GM23248 (cell line): ENCODE data around the gene ASH1L. TPM values are rescaled to one million over a fixed set of nuclear protein-coding genes. Genes with fewer than 3 reads are reported as not detected.

Experiments
- DNase-seq: peaks from one replicate; pipeline ENCODE4 v3.0.0-alpha.2; 2015
- H2AFZ ChIP-seq: fragments of 200-600 bp; sonication (generic); 2 replicates; pipeline ENCODE4 v1.6.1; 2016; ENCODE audit warnings: antibody characterized with exemption
- H3F3A ChIP-seq: fragments of 200-600 bp; sonication (generic); 2 replicates; pipeline ENCODE4 v1.6.1; 2016; ENCODE audit warnings: mild to moderate bottlenecking, antibody characterized with exemption, mixed run types; ENCODE audit not compliant: insufficient read depth
- H3K27ac ChIP-seq: fragments of 200-600 bp; sonication (generic); 2 replicates; pipeline ENCODE4 v1.5.1; 2016; ENCODE audit warnings: mild to moderate bottlenecking
- H3K27me3 ChIP-seq: fragments of 200-600 bp; sonication (generic); replicated peaks from 2 replicates; pipeline ENCODE4 v1.6.1; 2016; ENCODE audit warnings: mild to moderate bottlenecking; ENCODE audit not compliant: insufficient read depth
- H3K36me3 ChIP-seq: fragments of 200-600 bp; sonication (generic); 2 replicates; pipeline ENCODE4 v1.6.1; 2016; ENCODE audit warnings: low read depth, mild to moderate bottlenecking
- H3K4me1 ChIP-seq: fragments of 200-600 bp; sonication (generic); 2 replicates; pipeline ENCODE4 v1.6.1; 2016; ENCODE audit warnings: mild to moderate bottlenecking; ENCODE audit not compliant: insufficient read depth
- H3K4me2 ChIP-seq: fragments of 200-600 bp; sonication (generic); one replicate; pipeline ENCODE4 v1.6.1; 2016; ENCODE audit warnings: mild to moderate bottlenecking; ENCODE audit not compliant: unreplicated experiment
- H3K4me3 ChIP-seq: fragments of 200-600 bp; sonication (generic); 2 replicates; pipeline ENCODE4 v1.5.1; 2016; ENCODE audit warnings: mild to moderate bottlenecking
- H3K79me2 ChIP-seq: fragments of 200-600 bp; sonication (generic); 2 replicates; pipeline ENCODE4 v1.6.1; 2016; ENCODE audit warnings: mild to moderate bottlenecking; ENCODE audit not compliant: insufficient read depth
- H3K9ac ChIP-seq: fragments of 200-600 bp; sonication (generic); 2 replicates; pipeline ENCODE4 v1.6.1; 2016; ENCODE audit warnings: mild to moderate bottlenecking
- H3K9me2 ChIP-seq: fragments of 200-600 bp; sonication (generic); 2 replicates; pipeline ENCODE4 v1.6.1; 2016; ENCODE audit warnings: mixed run types, mild to moderate bottlenecking, moderate library complexity; ENCODE audit not compliant: insufficient read depth
- H3K9me3 ChIP-seq: fragments of 200-600 bp; sonication (generic); one replicate; pipeline ENCODE4 v1.6.1; 2017; ENCODE audit warnings: low read depth
- H4K20me1 ChIP-seq: fragments of 200-600 bp; sonication (generic); 2 replicates; pipeline ENCODE4 v1.6.0; 2016; ENCODE audit not compliant: insufficient read depth
- EZH2 ChIP-seq: fragments of 200-600 bp; sonication (generic); IDR thresholded peaks from 2 replicates; pipeline ENCODE4 v1.6.1; 2018; ENCODE audit warnings: antibody characterized with exemption, mild to moderate bottlenecking; ENCODE audit not compliant: insufficient read depth, poor library complexity, severe bottlenecking
- EZH2phosphoT487 ChIP-seq: fragments of 200-600 bp; sonication (generic); IDR thresholded peaks from 2 replicates; pipeline ENCODE4 v1.6.1; 2018; ENCODE audit warnings: antibody characterized with exemption, moderate library complexity, mild to moderate bottlenecking, low read depth; ENCODE audit not compliant: insufficient read depth
- WGBS, 2 experiments: methylation state at CpG; one replicate each; pipeline ENCODE4 v1.1.6; 2015 to 2017; ENCODE audit warnings: low lambda C conversion rate in 2 of 2, low coverage in 1 of 2; ENCODE audit errors: missing lambda C conversion rate in 2 of 2; 5-methylcytosine and 5-hydroxymethylcytosine counted together
- in situ Hi-C: fragments of 300-500 bp; cut with MboI; formaldehyde crosslinking; loops from 2 replicates; pipeline ENCODE4 v1.15.0; 2020
- polyA plus RNA-seq: library from polyadenylated mRNA; unstranded; fragments of >200 nt; fragmentation: Nextera tagmentation; extraction: Ambion mirVana; gene quantifications from 2 replicates; pipeline ENCODE4 v1.2.1, GENCODE V29; 2016
- total RNA-seq: library from RNA; depleted of rRNA; stranded (reverse); fragments of >200 nt; shearing (Covaris generic); gene quantifications from 2 replicates; pipeline ENCODE4 v1.2.3, GENCODE V29; 2014

ASH1L gene
- total and polyA plus RNA-seq, 2 experiments from 2014 or later = 15.2 to 18.2 TPM

GRCh38 chr1:155526356-155526755 is 36.2 kb downstream of the ASH1L start:
- Histone ChIP-seq H3K9ac (no peak overlapping the region), H3K4me2 (no peak overlapping the region), H3K9me3 (no peaks in the 10 kb centered on the region), H4K20me1 (peaks cover 13% of the 10 kb centered on the region; the same call in 1 of the 2 replicates), H2AFZ (no peak overlapping the region), H3K36me3 (no peaks in the 10 kb centered on the region), H3K4me1 (peaks cover 8% of the 10 kb centered on the region; the same call in 1 of the 2 replicates), H3K9me2 (no peaks in the 10 kb centered on the region), H3K27ac (no peak overlapping the region), H3K4me3 (no peak overlapping the region), H3K27me3 (no peaks in the 10 kb centered on the region), H3F3A (no peaks in the 10 kb centered on the region), H3K79me2 (peaks cover 100% of the 10 kb centered on the region)
- DNase-seq = no peak
- 70% methylated on average over 1 of the region's 1 CpG for WGBS, 2 experiments
- in situ Hi-C loops = no loop called here
- TF ChIP-seq EZH2 (no peak), EZH2phosphoT487 (no peak)

DNA sequence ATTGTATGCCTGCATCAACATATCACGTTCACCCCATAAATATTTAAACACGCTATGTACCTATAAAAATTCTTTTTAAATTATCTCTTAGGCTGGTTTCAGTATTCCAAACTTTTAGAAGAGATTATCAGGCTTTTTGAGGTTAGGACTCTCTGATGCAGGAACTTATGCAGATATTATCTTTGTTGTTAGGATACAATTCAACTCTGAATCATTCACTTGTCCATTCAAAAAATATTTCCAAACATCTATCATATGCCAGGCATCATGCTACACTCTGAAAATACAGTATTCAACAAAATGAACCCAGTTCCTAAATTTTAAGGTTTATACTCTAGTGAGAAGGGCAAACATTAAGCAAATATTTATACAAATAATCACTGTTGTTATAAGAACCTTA is 40.5 kb downstream of the ASH1L start:
- DNase-seq = peak; percentile 41
- Histone ChIP-seq H3K27ac (peak overlapping the region; percentile 31; the same call in 1 of the 2 replicates), H3K79me2 (peaks cover 97% of the 10 kb centered on the region), H3K9me3 (no peaks in the 10 kb centered on the region), H2AFZ (no peak overlapping the region), H3K9ac (no peak overlapping the region), H3K27me3 (no peaks in the 10 kb centered on the region), H3K9me2 (no peaks in the 10 kb centered on the region), H4K20me1 (peaks cover 7% of the 10 kb centered on the region; the same call in 1 of the 2 replicates), H3K4me1 (peaks cover 8% of the 10 kb centered on the region; the same call in 1 of the 2 replicates), H3K4me2 (peak overlapping the region; percentile 4), H3K4me3 (no peak overlapping the region), H3F3A (no peaks in the 10 kb centered on the region), H3K36me3 (no peaks in the 10 kb centered on the region)
- in situ Hi-C loops = no loop called here
- WGBS, 2 experiments = 79 to 84% methylated on average over 2 of the region's 2 CpGs
- TF ChIP-seq EZH2 (no peak), EZH2phosphoT487 (no peak)

DNA sequence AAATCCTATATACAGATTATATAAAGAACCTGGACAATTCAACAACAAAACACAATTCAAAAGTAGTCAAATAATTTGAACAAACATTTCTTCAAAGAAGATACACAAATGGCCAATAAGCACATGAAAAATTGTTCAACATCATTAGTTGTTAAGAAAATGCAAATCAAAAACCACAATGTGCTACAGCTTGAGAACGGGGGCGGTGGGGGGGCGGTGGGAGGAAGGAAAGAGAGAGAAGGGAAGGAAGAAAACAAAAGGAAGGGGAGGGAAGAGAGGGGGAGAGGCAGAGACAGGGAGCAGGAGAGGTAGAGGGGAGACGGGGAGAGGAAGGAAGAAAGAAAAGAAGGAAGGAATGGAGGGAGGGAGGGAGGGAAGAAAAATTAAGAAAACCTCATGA is 44.1 kb downstream of the ASH1L start:
- no peaks in the 10 kb centered on the region for H3K9me3 ChIP-seq
- peaks cover 11% of the 10 kb centered on the region; the same call in 1 of the 2 replicates for H3K4me1 ChIP-seq
- peaks cover 7% of the 10 kb centered on the region; the same call in 1 of the 2 replicates for H4K20me1 ChIP-seq
- DNase-seq = no peak
- no peak for TF ChIP-seq EZH2
- no peak for TF ChIP-seq EZH2phosphoT487
- no peak overlapping the region for H3K4me3 ChIP-seq
- no peak overlapping the region for H3K9ac ChIP-seq
- no peaks in the 10 kb centered on the region for H3K36me3 ChIP-seq
- no peak overlapping the region for H3K27ac ChIP-seq
- H3K27me3 ChIP-seq = no peaks in the 10 kb centered on the region
- peaks cover 5% of the 10 kb centered on the region; the same call in 1 of the 2 replicates for H3F3A ChIP-seq
- peaks cover 97% of the 10 kb centered on the region for H3K79me2 ChIP-seq
- WGBS, 2 experiments = 84 to 93% methylated on average over 3 to 4 of the region's 4 CpGs
- H2AFZ ChIP-seq = no peak overlapping the region
- no peaks in the 10 kb centered on the region for H3K9me2 ChIP-seq
- in situ Hi-C loops = no loop called here
- no peak overlapping the region for H3K4me2 ChIP-seq

GRCh38 chr1:155514582-155515187 is 47.9 kb downstream of the ASH1L start:
- Histone ChIP-seq H3K9me3 (no peaks in the 10 kb centered on the region), H3K36me3 (no peaks in the 10 kb centered on the region), H3K4me2 (no peak overlapping the region), H3K9ac (no peak overlapping the region), H2AFZ (no peak overlapping the region), H3K9me2 (no peaks in the 10 kb centered on the region), H3K79me2 (peaks cover 97% of the 10 kb centered on the region), H3K4me3 (no peak overlapping the region), H4K20me1 (peaks cover 4% of the 10 kb centered on the region; the same call in 1 of the 2 replicates), H3K4me1 (peaks cover 9% of the 10 kb centered on the region; the same call in 1 of the 2 replicates), H3K27ac (no peak overlapping the region), H3F3A (peaks cover 11% of the 10 kb centered on the region), H3K27me3 (no peaks in the 10 kb centered on the region)
- no peak for TF ChIP-seq EZH2
- no peak for TF ChIP-seq EZH2phosphoT487
- in situ Hi-C loops = no loop called here
- no peak for DNase-seq
- WGBS, 2 experiments = 91 to 92% methylated on average over 14 of the region's 14 CpGs
